HFF-Myc (cell line): ENCODE measurements around the gene PDCL3.

Experiments
- DNase-seq: peaks from one replicate; pipeline ENCODE4 v3.0.0-alpha.2; 2011; ENCODE audit warnings: low read depth; ENCODE audit errors: extremely low read depth
- H3K4me3 ChIP-seq: replicated peaks from 2 replicates; pipeline ENCODE4 v1.5.1; 2011; ENCODE audit warnings: low read depth, mild to moderate bottlenecking, control low read depth, low read length
- CTCF ChIP-seq: IDR thresholded peaks from 2 replicates; pipeline ENCODE4 v1.5.1; 2012; ENCODE audit warnings: mild to moderate bottlenecking, low read depth, low read length, control low read depth; ENCODE audit errors: missing control alignments

Gene PDCL3

GRCh38 chr2:100571668-100572067 is 8.9 kb downstream of the PDCL3 start:
- TF ChIP-seq CTCF: no peak
- no peak overlapping the region for H3K4me3 ChIP-seq
- DNase-seq: no peak

GRCh38 chr2:100577777-100578176 is 15.0 kb downstream of the PDCL3 start:
- no peak overlapping the region for H3K4me3 ChIP-seq
- DNase-seq: no peak
- no peak for TF ChIP-seq CTCF

- no peak overlapping the region for H3K4me3 ChIP-seq
- DNase-seq: no peak
- no peak for TF ChIP-seq CTCF
Observed at GRCh38 chr2:100580367-100581276, 17.8 kb downstream of the PDCL3 start.

GRCh38 chr2:100581277-100581612 is 18.5 kb downstream of the PDCL3 start:
- no peak for TF ChIP-seq CTCF
- no peak overlapping the region for H3K4me3 ChIP-seq
- DNase-seq: no peak

- no peak for TF ChIP-seq CTCF
- H3K4me3 ChIP-seq: no peak overlapping the region
Observed at GRCh38 chr2:100584816-100585215, 22.0 kb downstream of the PDCL3 start.

GRCh38 chr2:100588071-100588786 is 25.4 kb downstream of the PDCL3 start:
- DNase-seq: peak; percentile 33
- H3K4me3 ChIP-seq: no peak overlapping the region
- no peak for TF ChIP-seq CTCF

More at GRCh38 chr2:100584816-100585215, 22.0 kb downstream of the PDCL3 start:
- no peak for DNase-seq
